ENCODE data around the gene ZMIZ1.

The ZMIZ1 gene

GRCh38 chr10:79127151-79127961, 58.6 kb downstream of the ZMIZ1 start:
- Histone ChIP-seq H3K36me3 (ENCODE audit: control insufficient read depth in 5 of 5, insufficient read depth in 5 of 5, low read length in 5 of 5) (peaks cover 0 to 88% (median 61%) of the 10 kb centered on the region in 5 donors), H3K27ac (ENCODE audit: low read depth, low read length) (no peak overlapping the region), H3K4me1 (ENCODE audit: control insufficient read depth in 5 of 5, insufficient read depth in 5 of 5, low read length in 5 of 5) (peaks cover 0 to 84% (median 51%) of the 10 kb centered on the region in 5 donors), H3K4me3 (ENCODE audit: low read depth in 1 of 5, low read length in 5 of 5) (no peak overlapping the region), H3K9ac (ENCODE audit: low read length in 5 of 5) (no peak overlapping the region), H3K9me3 (ENCODE audit: control insufficient read depth in 5 of 5, low read length in 5 of 5) (no peaks in the 10 kb centered on the region), H3K27me3 (ENCODE audit: control insufficient read depth in 5 of 5, insufficient read depth in 4 of 5, low read length in 5 of 5) (no peaks in the 10 kb centered on the region)

GRCh38 chr10:79128241-79128922, 59.6 kb downstream of the ZMIZ1 start:
- no peaks in the 10 kb centered on the region for H3K27me3 ChIP-seq (ENCODE audit: control insufficient read depth in 5 of 5, insufficient read depth in 4 of 5, low read length in 5 of 5)
- no peaks in the 10 kb centered on the region for H3K9me3 ChIP-seq (ENCODE audit: control insufficient read depth in 5 of 5, low read length in 5 of 5)
- no peak overlapping the region for H3K4me3 ChIP-seq (ENCODE audit: low read depth in 1 of 5, low read length in 5 of 5)
- no peak overlapping the region for H3K9ac ChIP-seq (ENCODE audit: low read length in 5 of 5)
- H3K4me1 ChIP-seq (ENCODE audit: control insufficient read depth in 5 of 5, insufficient read depth in 5 of 5, low read length in 5 of 5): peaks cover 0 to 83% (median 61%) of the 10 kb centered on the region in 5 donors
- H3K36me3 ChIP-seq (ENCODE audit: control insufficient read depth in 5 of 5, insufficient read depth in 5 of 5, low read length in 5 of 5): peaks cover 0 to 82% (median 51%) of the 10 kb centered on the region in 5 donors
- H3K27ac ChIP-seq (ENCODE audit: low read depth, low read length): peak overlapping the region; percentile 3

- peaks cover 0 to 78% (median 49%) of the 10 kb centered on the region in 5 donors for H3K36me3 ChIP-seq (ENCODE audit: control insufficient read depth in 5 of 5, insufficient read depth in 5 of 5, low read length in 5 of 5)
- peak overlapping the region in 1 of 5 donors; percentile 26 for H3K9ac ChIP-seq (ENCODE audit: low read length in 5 of 5)
- no peak overlapping the region for H3K4me3 ChIP-seq (ENCODE audit: low read depth in 1 of 5, low read length in 5 of 5)
- H3K27ac ChIP-seq (ENCODE audit: low read depth, low read length): peak overlapping the region; percentile 3
- H3K9me3 ChIP-seq (ENCODE audit: control insufficient read depth in 5 of 5, low read length in 5 of 5): no peaks in the 10 kb centered on the region
- H3K27me3 ChIP-seq (ENCODE audit: control insufficient read depth in 5 of 5, insufficient read depth in 4 of 5, low read length in 5 of 5): no peaks in the 10 kb centered on the region
- H3K4me1 ChIP-seq (ENCODE audit: control insufficient read depth in 5 of 5, insufficient read depth in 5 of 5, low read length in 5 of 5): peaks cover 0 to 79% (median 66%) of the 10 kb centered on the region in 5 donors
Measured at GRCh38 chr10:79128923-79129305, 60.1 kb downstream of the ZMIZ1 start.

GRCh38 chr10:79129361-79129997, 60.7 kb downstream of the ZMIZ1 start:
- H3K27me3 ChIP-seq (ENCODE audit: control insufficient read depth in 5 of 5, insufficient read depth in 4 of 5, low read length in 5 of 5): no peaks in the 10 kb centered on the region
- H3K4me1 ChIP-seq (ENCODE audit: control insufficient read depth in 5 of 5, insufficient read depth in 5 of 5, low read length in 5 of 5): peaks cover 0 to 84% (median 72%) of the 10 kb centered on the region in 5 donors
- peak overlapping the region in 1 of 5 donors; percentile 26 for H3K9ac ChIP-seq (ENCODE audit: low read length in 5 of 5)
- H3K4me3 ChIP-seq (ENCODE audit: low read depth in 1 of 5, low read length in 5 of 5): no peak overlapping the region
- H3K27ac ChIP-seq (ENCODE audit: low read depth, low read length): peak overlapping the region; percentile 3
- H3K36me3 ChIP-seq (ENCODE audit: control insufficient read depth in 5 of 5, insufficient read depth in 5 of 5, low read length in 5 of 5): peaks cover 0 to 72% (median 47%) of the 10 kb centered on the region in 5 donors
- no peaks in the 10 kb centered on the region for H3K9me3 ChIP-seq (ENCODE audit: control insufficient read depth in 5 of 5, low read length in 5 of 5)

- H3K4me1 ChIP-seq (ENCODE audit: control insufficient read depth in 5 of 5, insufficient read depth in 5 of 5, low read length in 5 of 5): peaks cover 0 to 85% (median 77%) of the 10 kb centered on the region in 5 donors
- H3K9ac ChIP-seq (ENCODE audit: low read length in 5 of 5): no peak overlapping the region
- H3K4me3 ChIP-seq (ENCODE audit: low read depth in 1 of 5, low read length in 5 of 5): no peak overlapping the region
- no peaks in the 10 kb centered on the region for H3K9me3 ChIP-seq (ENCODE audit: control insufficient read depth in 5 of 5, low read length in 5 of 5)
- peaks cover 0 to 64% (median 39%) of the 10 kb centered on the region in 5 donors for H3K36me3 ChIP-seq (ENCODE audit: control insufficient read depth in 5 of 5, insufficient read depth in 5 of 5, low read length in 5 of 5)
- H3K27ac ChIP-seq (ENCODE audit: low read depth, low read length): no peak overlapping the region
- H3K27me3 ChIP-seq (ENCODE audit: control insufficient read depth in 5 of 5, insufficient read depth in 4 of 5, low read length in 5 of 5): no peaks in the 10 kb centered on the region
Measured at GRCh38 chr10:79130255-79130654, 61.5 kb downstream of the ZMIZ1 start.

GRCh38 chr10:79130846-79131245, 62.1 kb downstream of the ZMIZ1 start:
- no peak overlapping the region for H3K27ac ChIP-seq (ENCODE audit: low read depth, low read length)

GRCh38 chr10:79131836-79132631, 63.3 kb downstream of the ZMIZ1 start:
- Histone ChIP-seq H3K36me3 (ENCODE audit: control insufficient read depth in 5 of 5, insufficient read depth in 5 of 5, low read length in 5 of 5) (peaks cover 0 to 47% (median 26%) of the 10 kb centered on the region in 5 donors), H3K4me1 (ENCODE audit: control insufficient read depth in 5 of 5, insufficient read depth in 5 of 5, low read length in 5 of 5) (peaks cover 4 to 88% (median 81%) of the 10 kb centered on the region in 5 donors), H3K4me3 (ENCODE audit: low read depth in 1 of 5, low read length in 5 of 5) (no peak overlapping the region), H3K9me3 (ENCODE audit: control insufficient read depth in 5 of 5, low read length in 5 of 5) (no peaks in the 10 kb centered on the region), H3K27ac (ENCODE audit: low read depth, low read length) (no peak overlapping the region), H3K9ac (ENCODE audit: low read length in 5 of 5) (no peak overlapping the region), H3K27me3 (ENCODE audit: control insufficient read depth in 5 of 5, insufficient read depth in 4 of 5, low read length in 5 of 5) (no peaks in the 10 kb centered on the region)

More at GRCh38 chr10:79130846-79131245, 62.1 kb downstream of the ZMIZ1 start:
- no peak overlapping the region for H3K4me3 ChIP-seq (ENCODE audit: low read depth in 1 of 5, low read length in 5 of 5)
- peaks cover 0 to 88% (median 81%) of the 10 kb centered on the region in 5 donors for H3K4me1 ChIP-seq (ENCODE audit: control insufficient read depth in 5 of 5, insufficient read depth in 5 of 5, low read length in 5 of 5)
- H3K9ac ChIP-seq (ENCODE audit: low read length in 5 of 5): no peak overlapping the region
- peaks cover 0 to 58% (median 34%) of the 10 kb centered on the region in 5 donors for H3K36me3 ChIP-seq (ENCODE audit: control insufficient read depth in 5 of 5, insufficient read depth in 5 of 5, low read length in 5 of 5)
- no peaks in the 10 kb centered on the region for H3K9me3 ChIP-seq (ENCODE audit: control insufficient read depth in 5 of 5, low read length in 5 of 5)
- H3K27me3 ChIP-seq (ENCODE audit: control insufficient read depth in 5 of 5, insufficient read depth in 4 of 5, low read length in 5 of 5): no peaks in the 10 kb centered on the region

GRCh38 chr10:79132681-79133381, 64.1 kb downstream of the ZMIZ1 start:
- Histone ChIP-seq H3K4me1 (ENCODE audit: control insufficient read depth in 5 of 5, insufficient read depth in 5 of 5, low read length in 5 of 5) (peaks cover 8 to 88% (median 82%) of the 10 kb centered on the region in 5 donors), H3K36me3 (ENCODE audit: control insufficient read depth in 5 of 5, insufficient read depth in 5 of 5, low read length in 5 of 5) (peaks cover 0 to 41% (median 24%) of the 10 kb centered on the region in 5 donors), H3K27ac (ENCODE audit: low read depth, low read length) (no peak overlapping the region), H3K4me3 (ENCODE audit: low read depth in 1 of 5, low read length in 5 of 5) (no peak overlapping the region), H3K9ac (ENCODE audit: low read length in 5 of 5) (no peak overlapping the region), H3K9me3 (ENCODE audit: control insufficient read depth in 5 of 5, low read length in 5 of 5) (no peaks in the 10 kb centered on the region), H3K27me3 (ENCODE audit: control insufficient read depth in 5 of 5, insufficient read depth in 4 of 5, low read length in 5 of 5) (no peaks in the 10 kb centered on the region)

GRCh38 chr10:79133416-79133815, 64.7 kb downstream of the ZMIZ1 start:
- H3K4me3 ChIP-seq (ENCODE audit: low read depth in 1 of 5, low read length in 5 of 5): no peak overlapping the region
- H3K9me3 ChIP-seq (ENCODE audit: control insufficient read depth in 5 of 5, low read length in 5 of 5): no peaks in the 10 kb centered on the region
- H3K27me3 ChIP-seq (ENCODE audit: control insufficient read depth in 5 of 5, insufficient read depth in 4 of 5, low read length in 5 of 5): no peaks in the 10 kb centered on the region
- peaks cover 0 to 35% (median 21%) of the 10 kb centered on the region in 5 donors for H3K36me3 ChIP-seq (ENCODE audit: control insufficient read depth in 5 of 5, insufficient read depth in 5 of 5, low read length in 5 of 5)
- no peak overlapping the region for H3K27ac ChIP-seq (ENCODE audit: low read depth, low read length)
- no peak overlapping the region for H3K9ac ChIP-seq (ENCODE audit: low read length in 5 of 5)
- H3K4me1 ChIP-seq (ENCODE audit: control insufficient read depth in 5 of 5, insufficient read depth in 5 of 5, low read length in 5 of 5): peaks cover 12 to 88% (median 82%) of the 10 kb centered on the region in 5 donors
